Colonic mucosa (tissue), 4 donors: ENCODE measurements around the gene RPL18. TPM values are rescaled to one million over a fixed set of nuclear protein-coding genes. Genes with fewer than 3 reads are reported as not detected.

Source experiments
- DNase-seq: peaks from one replicate; pipeline ENCODE4 v3.0.0-alpha.2; 2020
- H3K27ac ChIP-seq: fragments of 200-600 bp; one replicate; pipeline ENCODE4 v1.8.0; 2021
- H3K27me3 ChIP-seq: fragments of 200-600 bp; one replicate; pipeline ENCODE4 v1.8.0; 2021
- H3K36me3 ChIP-seq: fragments of 200-600 bp; one replicate; pipeline ENCODE4 v1.8.0; 2021
- H3K4me1 ChIP-seq: fragments of 200-600 bp; one replicate; pipeline ENCODE4 v1.8.0; 2021; ENCODE audit warnings: mild to moderate bottlenecking
- H3K4me3 ChIP-seq: fragments of 200-600 bp; one replicate; pipeline ENCODE4 v1.8.0; 2021
- H3K9ac ChIP-seq, 2 donors: one replicate each; pipeline ENCODE4 v1.7.0; 2013; ENCODE audit warnings: control low read depth in 2 of 2, low read depth in 2 of 2, low read length in 2 of 2
- H3K9me3 ChIP-seq: fragments of 200-600 bp; one replicate; pipeline ENCODE4 v1.8.0; 2021
- intact Hi-C: fragments of 100-400 bp; cut with DNase I; formaldehyde crosslinking; loops from one replicate; pipeline ENCODE4 v1.14.1; 2022
- total RNA-seq, 2 donors: library from RNA; stranded (reverse); fragmentation: NEBNext Ultra II Directional in 1 of 2; extraction: Animal tissue kit (Norgen Biotek cat#: 25700) in 1 of 2; gene quantifications; one replicate each; pipeline ENCODE4 v1.2.1, GENCODE V29; 2021
- TF ChIP-seq, protein P1 (sequence below): fragments of 200-600 bp; IDR thresholded peaks from one replicate; pipeline ENCODE4 v1.8.0; 2022; ENCODE audit warnings: antibody characterized with exemption, mild to moderate bottlenecking
- donor health status: healthy.
- donor health status: DM: no; HTN: no; CAD: no.
- donor health status: DM: no; HTN: no; CAD: no.

RPL18 gene
- total RNA-seq, 2 donors from 2014 or later, result 1,499 to 1,736 TPM

DNA sequence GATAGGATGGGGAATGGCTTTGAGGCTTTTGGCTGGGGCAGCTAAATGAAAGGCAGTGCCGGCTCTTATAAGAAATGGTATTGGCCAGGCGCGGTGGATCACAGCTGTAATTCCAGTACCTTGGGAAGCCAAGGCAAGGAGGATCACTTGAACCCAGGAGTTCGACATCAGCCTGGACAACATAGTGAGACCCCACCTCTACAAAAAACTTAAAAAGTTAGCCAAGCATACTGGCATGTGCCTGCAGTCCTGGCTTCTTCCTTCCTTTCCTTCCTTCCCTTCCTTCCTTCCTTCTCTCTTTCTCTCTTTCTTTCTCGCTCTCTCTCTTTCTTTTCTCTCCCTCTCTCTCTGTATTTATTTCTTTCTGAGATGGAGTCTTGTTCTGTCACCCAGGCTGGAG is 23.9 kb upstream of the RPL18 start:
- intact Hi-C loops, result no loop called here
- Histone ChIP-seq H3K36me3 (no peaks in the 10 kb centered on the region), H3K4me1 (no peaks in the 10 kb centered on the region), H3K27me3 (peaks cover 5% of the 10 kb centered on the region), H3K9ac (no peak overlapping the region), H3K27ac (no peak overlapping the region), H3K9me3 (no peaks in the 10 kb centered on the region), H3K4me3 (no peak overlapping the region)
- DNase-seq, result no peak
- TF ChIP-seq, protein P1, sequence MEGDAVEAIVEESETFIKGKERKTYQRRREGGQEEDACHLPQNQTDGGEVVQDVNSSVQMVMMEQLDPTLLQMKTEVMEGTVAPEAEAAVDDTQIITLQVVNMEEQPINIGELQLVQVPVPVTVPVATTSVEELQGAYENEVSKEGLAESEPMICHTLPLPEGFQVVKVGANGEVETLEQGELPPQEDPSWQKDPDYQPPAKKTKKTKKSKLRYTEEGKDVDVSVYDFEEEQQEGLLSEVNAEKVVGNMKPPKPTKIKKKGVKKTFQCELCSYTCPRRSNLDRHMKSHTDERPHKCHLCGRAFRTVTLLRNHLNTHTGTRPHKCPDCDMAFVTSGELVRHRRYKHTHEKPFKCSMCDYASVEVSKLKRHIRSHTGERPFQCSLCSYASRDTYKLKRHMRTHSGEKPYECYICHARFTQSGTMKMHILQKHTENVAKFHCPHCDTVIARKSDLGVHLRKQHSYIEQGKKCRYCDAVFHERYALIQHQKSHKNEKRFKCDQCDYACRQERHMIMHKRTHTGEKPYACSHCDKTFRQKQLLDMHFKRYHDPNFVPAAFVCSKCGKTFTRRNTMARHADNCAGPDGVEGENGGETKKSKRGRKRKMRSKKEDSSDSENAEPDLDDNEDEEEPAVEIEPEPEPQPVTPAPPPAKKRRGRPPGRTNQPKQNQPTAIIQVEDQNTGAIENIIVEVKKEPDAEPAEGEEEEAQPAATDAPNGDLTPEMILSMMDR, result no peak

DNA sequence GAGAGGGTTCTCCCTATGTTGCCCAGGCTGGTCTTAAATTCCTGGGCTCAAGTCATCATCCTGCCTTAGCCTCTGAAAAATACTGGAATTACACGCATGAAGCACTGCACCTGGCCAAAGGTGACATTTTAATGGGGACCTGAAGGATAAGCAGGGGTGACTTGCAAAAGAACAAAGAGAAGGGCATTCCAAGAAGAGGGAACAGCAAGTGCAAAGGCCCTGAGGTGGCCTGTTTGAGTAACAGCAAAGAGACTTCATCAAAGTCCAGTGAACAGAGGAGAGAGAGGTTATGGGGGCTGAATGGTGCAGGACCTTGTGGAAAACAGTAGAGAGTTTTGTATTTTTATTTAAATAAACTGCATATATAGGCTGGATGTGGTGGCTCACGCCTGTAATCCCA is 22.9 kb upstream of the RPL18 start:
- no peaks in the 10 kb centered on the region for H3K36me3 ChIP-seq
- H3K9ac ChIP-seq, result no peak overlapping the region
- no peak overlapping the region for H3K4me3 ChIP-seq
- H3K4me1 ChIP-seq, result no peaks in the 10 kb centered on the region
- no peaks in the 10 kb centered on the region for H3K9me3 ChIP-seq
- intact Hi-C loops, result no loop called here
- TF ChIP-seq, protein P1, result no peak
- peaks cover 5% of the 10 kb centered on the region for H3K27me3 ChIP-seq
- no peak overlapping the region for H3K27ac ChIP-seq
- no peak for DNase-seq

DNA sequence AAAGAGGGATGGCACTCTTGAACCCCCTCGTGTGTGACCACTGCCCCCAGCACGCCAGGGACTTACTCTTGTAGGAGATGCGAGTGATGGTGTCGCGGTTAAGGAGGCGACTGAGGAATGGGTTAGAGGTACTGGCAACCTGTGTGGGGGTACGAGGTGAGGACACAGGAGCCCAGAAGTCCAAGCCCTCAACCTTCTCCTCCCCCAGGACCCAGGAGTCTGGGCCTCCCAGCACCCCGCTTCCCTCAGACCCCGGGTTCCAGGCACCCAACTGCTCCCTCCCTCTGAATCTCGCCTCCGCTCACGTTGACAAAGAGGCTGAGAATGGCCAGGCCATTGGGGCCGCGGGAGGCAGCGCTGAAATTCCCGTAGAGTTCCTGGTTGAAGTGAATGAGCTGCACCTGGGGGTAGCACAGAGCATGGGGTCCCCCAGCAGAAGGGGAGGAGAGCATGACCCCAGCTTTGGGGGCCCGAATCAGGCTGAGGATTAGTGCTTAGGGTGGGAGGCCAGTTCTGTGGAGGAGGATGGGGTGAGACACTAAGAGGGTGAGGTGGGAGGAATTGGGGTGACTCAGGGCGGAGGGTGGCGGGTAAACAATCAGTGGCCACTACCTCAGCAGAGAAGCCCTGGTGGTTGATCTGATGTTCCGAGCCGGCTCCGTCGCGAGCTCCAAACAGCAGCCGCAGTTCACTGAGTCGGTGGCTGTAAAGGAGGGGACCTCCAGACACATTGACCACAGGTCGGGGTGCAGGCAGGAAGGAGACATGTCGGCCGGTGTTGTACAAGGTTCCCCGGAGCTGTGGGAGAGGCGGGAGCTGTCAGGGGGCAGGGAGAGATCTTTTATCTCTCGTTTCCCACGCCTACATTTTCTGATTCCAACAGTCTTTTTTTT is 20.8 kb upstream of the RPL18 start:
- TF ChIP-seq, protein P1, result no peak
- Histone ChIP-seq H3K9me3 (no peaks in the 10 kb centered on the region), H3K36me3 (no peaks in the 10 kb centered on the region), H3K27ac (no peak overlapping the region), H3K4me3 (no peak overlapping the region), H3K4me1 (peaks cover 4% of the 10 kb centered on the region), H3K9ac (no peak overlapping the region), H3K27me3 (no peaks in the 10 kb centered on the region)
- intact Hi-C loops, result no loop called here
- no peak for DNase-seq

DNA sequence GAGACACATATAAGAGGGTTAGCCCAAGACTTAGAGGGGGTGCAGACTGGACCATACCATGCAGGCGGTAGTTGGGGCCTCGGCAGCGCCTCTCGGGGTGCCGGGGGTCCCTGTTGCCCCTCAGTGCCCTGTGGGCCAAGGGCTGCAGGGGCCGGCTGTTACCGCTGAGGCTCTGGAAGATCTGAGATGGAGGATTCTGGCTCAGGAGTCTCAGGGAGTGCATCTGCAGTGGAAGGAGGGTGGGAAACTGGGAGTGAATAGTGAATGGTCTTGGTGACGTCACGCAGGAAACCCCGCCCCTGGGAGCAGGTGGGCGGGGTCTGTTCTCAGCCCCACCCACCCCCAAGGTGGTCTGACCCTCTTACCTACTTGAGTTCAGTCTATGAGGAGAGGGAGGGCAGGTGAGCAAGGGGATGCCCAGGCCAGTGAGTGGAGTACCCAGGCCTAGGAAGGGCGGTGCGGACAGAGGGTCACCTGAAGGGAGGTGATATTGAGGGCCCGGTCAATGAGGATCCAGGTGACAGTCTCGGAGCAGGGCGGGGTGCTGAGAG is 19.9 kb upstream of the RPL18 start:
- Histone ChIP-seq H3K27me3 (no peaks in the 10 kb centered on the region), H3K4me1 (peaks cover 9% of the 10 kb centered on the region), H3K9me3 (no peaks in the 10 kb centered on the region), H3K4me3 (no peak overlapping the region), H3K36me3 (no peaks in the 10 kb centered on the region), H3K27ac (peak overlapping the region; percentile 93), H3K9ac (peak overlapping the region; percentile 61 to 70)
- intact Hi-C loops, result no loop called here
- peak; percentile 41 for DNase-seq
- TF ChIP-seq, protein P1, result no peak

DNA sequence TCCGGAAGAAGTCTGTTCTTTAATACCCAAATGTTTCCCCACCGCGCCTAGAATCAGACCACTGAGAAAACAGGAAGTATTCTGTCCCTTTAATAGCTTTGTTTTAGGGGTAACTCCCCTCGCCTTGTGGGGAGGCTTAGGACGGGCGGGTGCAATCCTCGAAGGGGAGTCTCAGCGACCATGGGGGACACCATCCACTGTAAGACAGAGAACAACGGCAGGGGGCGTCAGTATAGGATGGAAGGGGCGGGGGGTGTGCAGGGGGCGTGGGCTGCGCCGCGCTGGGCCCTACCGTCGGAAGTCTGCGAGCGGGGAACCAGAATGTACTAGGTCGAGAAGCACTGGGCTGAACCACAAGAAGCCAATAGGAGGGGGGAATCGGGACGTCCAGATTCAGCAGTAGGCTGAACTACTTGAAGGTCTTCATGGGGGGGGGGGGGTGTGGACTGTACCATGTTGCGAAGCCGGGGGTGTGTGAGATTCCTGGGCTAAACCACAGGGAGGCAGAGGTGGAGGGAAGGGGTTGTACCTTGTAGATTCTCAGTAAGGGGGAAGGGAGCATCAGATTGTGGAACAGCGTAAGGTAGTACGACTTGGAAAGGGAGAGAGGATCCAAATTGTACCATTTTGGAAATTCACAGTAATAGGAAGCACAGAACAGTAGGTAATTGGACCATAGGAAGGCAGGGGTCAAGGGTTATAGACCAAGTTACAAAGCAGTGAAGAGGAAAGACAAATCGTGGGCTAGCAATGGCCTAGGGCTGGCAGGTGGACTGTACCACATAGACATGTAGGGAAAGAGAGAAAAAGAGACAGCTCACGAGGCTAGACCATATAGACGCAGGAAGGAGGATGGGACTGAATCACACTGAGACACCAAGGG is 19.2 kb upstream of the RPL18 start:
- DNase-seq, result peak; percentile 84
- H3K4me1 ChIP-seq, result peaks cover 16% of the 10 kb centered on the region
- H3K9ac ChIP-seq, result peak overlapping the region; percentile 70 to 99

More for the DNA sequence above, 19.2 kb upstream of the RPL18 start:
- Histone ChIP-seq H3K36me3 (no peaks in the 10 kb centered on the region), H3K9me3 (no peaks in the 10 kb centered on the region), H3K27me3 (no peaks in the 10 kb centered on the region), H3K27ac (peak overlapping the region; percentile 93), H3K4me3 (peak overlapping the region; percentile 81)
- TF ChIP-seq, protein P1, result no peak
- intact Hi-C loops, result no loop called here
